A673 (cell line): ENCODE measurements around the gene MEAK7. TPM values are rescaled to one million over a fixed set of nuclear protein-coding genes. Genes with fewer than 3 reads are reported as not detected.

Experiments
- BruUV-seq: library from RNA; stranded (reverse); fragments of 400-500 nt; replicated peaks from 2 replicates; lab custom pipeline; 2021; lab: Mats Ljungman, UMichigan
- CTCF ChIA-PET: fragments of 300-600 bp; sonication (Branson Sonifier 250); formaldehyde crosslinking; loops from one replicate; lab custom pipeline; 2022; ENCODE audit warnings: antibody characterized with exemption; lab: Charles Lee
- POLR2A ChIA-PET: fragments of 300-600 bp; sonication (Branson Sonifier 250); formaldehyde crosslinking; loops from one replicate; lab custom pipeline; 2022; ENCODE audit warnings: antibody characterized with exemption; ENCODE audit not compliant: low non-redundant PET; lab: Charles Lee
- DNase-seq: peaks from one replicate; pipeline ENCODE4 v3.0.0-alpha.2; 2015; ENCODE audit warnings: low spot score
- H3K27ac ChIP-seq: fragments of 200-600 bp; sonication (generic); 2 replicates; pipeline ENCODE4 v1.5.1; 2016; ENCODE audit warnings: mixed run types, low read depth, mild to moderate bottlenecking, mixed read lengths, antibody characterized with exemption, low read length; ENCODE audit not compliant: poor library complexity, severe bottlenecking
- H3K27me3 ChIP-seq: fragments of 200-600 bp; sonication (generic); replicated peaks from 2 replicates; pipeline ENCODE4 v1.6.1; 2017; ENCODE audit warnings: mixed run types, low read depth, mild to moderate bottlenecking, mixed read lengths, antibody characterized with exemption, low read length; ENCODE audit not compliant: insufficient read depth, poor library complexity
- H3K36me3 ChIP-seq: fragments of 200-600 bp; sonication (generic); 2 replicates; pipeline ENCODE4 v1.6.1; 2016; ENCODE audit warnings: mixed run types, mild to moderate bottlenecking, mixed read lengths, antibody characterized with exemption, low read length; ENCODE audit not compliant: insufficient read depth, poor library complexity, severe bottlenecking
- H3K4me1 ChIP-seq: fragments of 200-600 bp; sonication (generic); 2 replicates; pipeline ENCODE4 v1.6.1; 2017; ENCODE audit warnings: mixed run types, mild to moderate bottlenecking, mixed read lengths, antibody characterized with exemption, low read length; ENCODE audit not compliant: insufficient read depth, poor library complexity, severe bottlenecking
- H3K4me3 ChIP-seq: fragments of 200-600 bp; sonication (generic); 2 replicates; pipeline ENCODE4 v1.5.1; 2016; ENCODE audit warnings: low read depth, mixed run types, mild to moderate bottlenecking, mixed read lengths, low read length; ENCODE audit not compliant: poor library complexity, severe bottlenecking
- H3K9me3 ChIP-seq: fragments of 200-600 bp; sonication (generic); 2 replicates; pipeline ENCODE4 v1.6.1; 2016; ENCODE audit warnings: mixed run types, low read depth, mild to moderate bottlenecking, mixed read lengths, antibody characterized with exemption, low read length; ENCODE audit not compliant: poor library complexity, severe bottlenecking
- CTCF ChIP-seq: fragments of 300-800, 200-600 bp; sonication (generic); conservative IDR thresholded peaks from 2 replicates; pipeline ENCODE4 v1.5.1; 2017; ENCODE audit warnings: low read depth, mild to moderate bottlenecking, antibody characterized with exemption, low read length, moderate library complexity, mixed read lengths
- EZH2 ChIP-seq: fragments of 200-600 bp; sonication (generic); IDR thresholded peaks from 2 replicates; pipeline ENCODE4 v1.6.1; 2017; ENCODE audit warnings: borderline replicate concordance, low read depth, mild to moderate bottlenecking, mixed read lengths, antibody characterized with exemption, low read length; ENCODE audit not compliant: poor library complexity, severe bottlenecking
- intact Hi-C: fragments of 100-400 bp; cut with micrococcal nuclease; formaldehyde crosslinking; loops from one replicate; pipeline ENCODE4 v1.10.0; 2022; ENCODE audit not compliant: unreplicated experiment
- total RNA-seq: library from RNA; stranded (reverse); gene quantifications from 2 replicates; pipeline ENCODE4 v1.2.3, GENCODE V29; 2021

The MEAK7 gene
- total RNA-seq, 1 experiment from 2014 or later = 11.6 TPM

GRCh38 chr16:84505249-84506187 is 1.1 kb upstream of the MEAK7 start:
- no peaks in the 10 kb centered on the region for H3K9me3 ChIP-seq
- BruUV-seq = no TSS peak
- ChIA-PET CTCF (interaction anchor here (0.6 to 1.8 kb wide), 8 partner anchors 14 to 552 kb away, joined by 3 to 7 read pairs (median 3); partner anchors contain the start of genes KLHL36 and OSGIN1), POLR2A (no interaction called here)
- H3K4me1 ChIP-seq = peaks cover 3% of the 10 kb centered on the region
- peak overlapping the region; percentile 72 for H3K4me3 ChIP-seq
- no peak for DNase-seq
- H3K27me3 ChIP-seq = no peaks in the 10 kb centered on the region
- intact Hi-C loops = loop anchor here (5.0 kb wide), 1 partner anchor 548 kb away; no protein-coding TSS in a partner anchor
- peak overlapping the region; percentile 84 for H3K27ac ChIP-seq
- TF ChIP-seq EZH2 (no peak), CTCF (no peak)
- no peaks in the 10 kb centered on the region for H3K36me3 ChIP-seq

- no peaks in the 10 kb centered on the region for H3K36me3 ChIP-seq
- intact Hi-C loops = no loop called here
- no TSS peak for BruUV-seq
- H3K27ac ChIP-seq = peak overlapping the region; percentile 84
- TF ChIP-seq CTCF = no peak
- no peak for TF ChIP-seq EZH2
- no peak for DNase-seq
- peak overlapping the region; percentile 72 for H3K4me3 ChIP-seq
- POLR2A ChIA-PET = interaction anchor here (0.6 kb wide), 1 partner anchor 62 kb away, joined by 3 read pairs; no protein-coding TSS in a partner anchor
- H3K27me3 ChIP-seq = no peaks in the 10 kb centered on the region
- H3K4me1 ChIP-seq = peaks cover 3% of the 10 kb centered on the region
- no peaks in the 10 kb centered on the region for H3K9me3 ChIP-seq
- CTCF ChIA-PET = no interaction called here
Measured at GRCh38 chr16:84503751-84504395, 586 bp downstream of the MEAK7 start.

GRCh38 chr16:84502581-84502980 is 1.9 kb downstream of the MEAK7 start:
- CTCF ChIA-PET = interaction anchor here (0.6 kb wide), 1 partner anchor 11 kb away, joined by 3 read pairs; no protein-coding TSS in a partner anchor
- DNase-seq = no peak

More at GRCh38 chr16:84502581-84502980, 1.9 kb downstream of the MEAK7 start:
- H3K36me3 ChIP-seq = no peaks in the 10 kb centered on the region
- H3K27ac ChIP-seq = no peak overlapping the region
- H3K9me3 ChIP-seq = no peaks in the 10 kb centered on the region
- BruUV-seq = no TSS peak
- no peak for TF ChIP-seq EZH2
- TF ChIP-seq CTCF = no peak
- H3K27me3 ChIP-seq = no peaks in the 10 kb centered on the region
- POLR2A ChIA-PET = no interaction called here
- intact Hi-C loops = no loop called here
- H3K4me3 ChIP-seq = no peak overlapping the region
- H3K4me1 ChIP-seq = peaks cover 3% of the 10 kb centered on the region
